Stimulated activated CD4-positive, alpha-beta T cell treated with anti-CD3 and anti-CD28 coated beads, TNF-alpha, amount 100 ng/mL, for 48 hours (primary cell): ENCODE measurements around the gene TMEM179B.
"Not testable (repeated sequence)": the region's sequence is repeated elsewhere in the genome, so short reads cannot be mapped to it uniquely, and the experiment has no call there.

Experiments used
- DNase-seq, 3 donors: peaks; one replicate each; pipeline ENCODE4 v3.0.0-alpha.2; 2020; ENCODE audit warnings: low read depth in 3 of 3

Gene TMEM179B, protein sequence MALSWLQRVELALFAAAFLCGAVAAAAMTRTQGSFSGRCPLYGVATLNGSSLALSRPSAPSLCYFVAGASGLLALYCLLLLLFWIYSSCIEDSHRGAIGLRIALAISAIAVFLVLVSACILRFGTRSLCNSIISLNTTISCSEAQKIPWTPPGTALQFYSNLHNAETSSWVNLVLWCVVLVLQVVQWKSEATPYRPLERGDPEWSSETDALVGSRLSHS

DNA sequence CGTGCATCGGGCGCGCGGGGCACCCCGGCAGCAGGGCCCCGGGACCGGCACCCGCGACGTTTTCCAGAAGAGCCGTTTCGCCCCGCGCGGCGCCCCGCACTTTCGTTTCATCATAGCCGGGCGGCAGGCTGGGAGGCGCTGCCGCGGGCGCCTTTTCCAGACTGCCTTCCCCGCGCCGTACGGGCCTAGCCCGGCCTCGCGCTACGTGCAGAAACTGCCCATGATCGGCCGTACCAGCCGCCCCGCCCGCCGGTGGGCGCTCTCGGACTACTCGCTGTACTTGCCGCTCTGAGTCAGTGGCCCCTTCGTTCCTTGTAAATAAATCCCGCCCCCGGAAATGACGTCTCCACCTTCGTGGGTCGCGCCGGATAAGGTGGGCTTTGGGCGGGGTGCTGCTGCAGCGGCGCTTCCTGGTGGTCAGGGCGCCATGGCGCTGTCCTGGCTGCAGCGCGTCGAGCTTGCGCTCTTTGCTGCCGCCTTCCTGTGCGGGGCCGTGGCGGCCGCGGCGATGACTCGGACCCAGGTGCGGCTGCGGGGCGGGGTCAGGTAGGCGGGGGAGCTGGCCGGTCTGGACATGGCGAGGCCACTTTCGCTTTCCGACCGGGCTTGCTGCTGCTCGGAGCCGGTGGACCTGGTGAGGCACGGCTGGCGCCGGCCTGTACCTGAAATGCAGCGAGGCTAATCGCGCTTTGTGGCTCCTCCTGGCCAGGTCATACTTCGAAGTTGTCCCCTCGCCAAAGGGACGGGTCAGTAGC is at the start of gene TMEM179B:
Gene TMEM179B, plus strand, starts transcription at position 398 of the 755 bp plus-strand sequence. Its CDS starts 30 bp downstream, at position 428.
- peak; percentile 96 to 99 (median 98) for DNase-seq

DNA sequence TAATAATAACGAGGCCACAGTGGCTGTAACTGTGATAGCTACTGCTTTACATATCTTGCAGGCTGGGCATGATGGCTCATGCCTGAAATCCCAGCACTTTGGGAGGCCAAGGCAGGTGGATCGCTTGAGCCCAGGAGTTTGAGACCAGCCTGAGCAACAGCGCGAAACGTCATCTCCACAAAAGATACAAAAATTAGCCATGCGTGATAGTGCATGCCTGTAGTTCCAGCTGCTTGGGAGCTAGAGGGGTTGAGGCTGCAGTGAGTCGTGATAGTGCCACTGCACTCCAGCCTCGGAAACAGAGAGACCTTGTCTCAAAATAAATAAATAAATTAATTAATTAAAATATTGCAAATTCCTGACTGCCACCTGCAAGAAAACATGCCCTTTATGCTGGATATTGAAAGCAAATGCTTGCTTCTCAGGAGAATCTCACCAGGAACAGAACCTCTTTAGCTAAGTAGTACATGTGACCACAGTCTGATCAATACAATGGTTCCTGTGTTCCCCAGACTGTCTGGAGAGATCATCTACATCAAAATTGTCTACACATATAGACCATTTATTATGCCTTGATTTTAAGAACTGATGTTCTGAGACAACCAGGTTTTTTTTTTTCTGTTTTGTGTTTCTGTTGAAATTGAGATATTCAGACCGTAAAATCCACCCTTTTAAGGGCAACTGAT is 39.6 kb upstream of the TMEM179B start:
- DNase-seq = no peak

DNA sequence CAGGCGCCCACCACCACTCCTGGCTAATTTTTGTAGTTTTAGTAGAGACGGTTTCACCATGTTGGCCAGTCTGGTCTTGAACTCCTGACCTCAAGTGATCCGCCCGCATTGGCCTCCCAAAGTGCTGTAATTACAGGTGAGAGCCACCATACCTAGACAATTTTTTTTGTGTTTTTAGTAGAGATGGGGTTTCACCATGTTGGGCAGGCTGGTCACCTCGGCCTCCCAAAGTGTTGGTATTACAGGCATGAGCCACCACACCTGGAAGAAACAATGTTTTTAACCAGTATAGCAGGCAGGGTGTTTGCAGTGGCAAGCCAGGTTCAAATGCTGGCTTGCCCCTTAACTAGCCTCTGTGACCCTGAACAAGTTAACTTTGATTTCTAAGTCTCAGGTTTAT is 37.3 kb upstream of the TMEM179B start:
- DNase-seq = not testable (repeated sequence)

DNA sequence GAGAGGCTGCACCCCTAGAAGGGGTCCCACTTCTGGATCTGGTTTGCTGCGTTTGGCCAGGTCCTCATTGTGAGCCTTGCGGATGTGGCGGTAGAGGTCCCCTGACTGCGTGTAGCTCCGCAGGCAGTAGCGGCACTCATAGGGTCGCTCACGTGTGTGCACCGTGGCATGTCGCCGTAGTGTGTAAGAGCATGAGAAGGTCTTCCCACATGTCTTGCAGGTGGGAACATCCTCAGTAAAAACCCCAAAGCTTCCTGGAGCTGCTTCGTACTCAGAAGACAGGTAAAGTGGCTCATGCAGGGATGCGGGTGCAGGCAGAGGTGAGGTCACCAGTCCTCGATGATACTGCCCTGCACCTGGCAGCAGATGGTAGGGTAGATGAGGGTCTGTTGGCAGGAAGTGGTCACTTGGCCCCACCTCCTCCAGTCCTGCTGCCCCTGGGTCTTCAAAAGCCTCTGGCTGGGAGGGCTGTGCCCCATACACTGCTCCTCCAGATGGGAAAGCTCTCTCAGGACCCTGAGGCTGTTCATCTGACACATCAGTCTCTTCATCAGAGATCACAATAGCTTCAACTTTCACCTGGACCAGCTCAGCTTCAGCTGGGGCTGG is 34.9 kb upstream of the TMEM179B start:
- no peak for DNase-seq

DNA sequence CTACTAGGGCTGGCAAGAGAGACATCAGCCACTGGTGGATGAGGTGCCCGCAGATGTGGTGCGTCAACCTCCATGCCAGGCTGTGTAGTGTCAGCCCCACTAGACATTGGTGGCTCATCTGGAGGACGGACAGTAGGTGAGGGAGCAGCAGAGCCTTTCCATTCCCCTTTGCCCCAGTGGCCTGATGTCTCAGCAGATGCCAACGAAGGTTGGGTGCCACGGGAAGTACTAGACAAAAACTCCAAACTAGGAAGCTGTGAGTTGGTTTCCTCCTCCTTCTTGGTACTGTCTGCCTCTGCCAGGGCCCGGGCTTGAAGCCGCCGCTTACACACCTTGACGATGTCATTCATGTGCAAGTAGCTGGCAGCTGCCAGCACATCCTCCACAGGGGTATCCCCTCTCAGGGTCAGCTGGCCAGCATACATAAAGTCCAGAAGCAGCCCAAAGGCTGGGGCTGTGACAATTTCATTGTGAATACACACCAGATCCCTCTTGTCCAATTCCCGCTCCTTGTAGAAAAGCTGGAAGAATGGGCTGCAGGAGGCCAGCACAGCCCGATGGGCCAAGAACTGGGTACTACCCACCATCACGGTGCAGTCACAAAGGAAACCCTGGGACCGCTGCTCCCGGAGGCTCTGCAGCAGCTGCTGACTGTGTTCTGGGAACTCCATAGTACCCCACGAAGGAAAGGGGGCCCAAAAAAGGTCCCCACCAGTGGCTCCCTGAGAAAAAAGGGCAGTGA is 34.0 kb upstream of the TMEM179B start:
- no peak for DNase-seq

DNA sequence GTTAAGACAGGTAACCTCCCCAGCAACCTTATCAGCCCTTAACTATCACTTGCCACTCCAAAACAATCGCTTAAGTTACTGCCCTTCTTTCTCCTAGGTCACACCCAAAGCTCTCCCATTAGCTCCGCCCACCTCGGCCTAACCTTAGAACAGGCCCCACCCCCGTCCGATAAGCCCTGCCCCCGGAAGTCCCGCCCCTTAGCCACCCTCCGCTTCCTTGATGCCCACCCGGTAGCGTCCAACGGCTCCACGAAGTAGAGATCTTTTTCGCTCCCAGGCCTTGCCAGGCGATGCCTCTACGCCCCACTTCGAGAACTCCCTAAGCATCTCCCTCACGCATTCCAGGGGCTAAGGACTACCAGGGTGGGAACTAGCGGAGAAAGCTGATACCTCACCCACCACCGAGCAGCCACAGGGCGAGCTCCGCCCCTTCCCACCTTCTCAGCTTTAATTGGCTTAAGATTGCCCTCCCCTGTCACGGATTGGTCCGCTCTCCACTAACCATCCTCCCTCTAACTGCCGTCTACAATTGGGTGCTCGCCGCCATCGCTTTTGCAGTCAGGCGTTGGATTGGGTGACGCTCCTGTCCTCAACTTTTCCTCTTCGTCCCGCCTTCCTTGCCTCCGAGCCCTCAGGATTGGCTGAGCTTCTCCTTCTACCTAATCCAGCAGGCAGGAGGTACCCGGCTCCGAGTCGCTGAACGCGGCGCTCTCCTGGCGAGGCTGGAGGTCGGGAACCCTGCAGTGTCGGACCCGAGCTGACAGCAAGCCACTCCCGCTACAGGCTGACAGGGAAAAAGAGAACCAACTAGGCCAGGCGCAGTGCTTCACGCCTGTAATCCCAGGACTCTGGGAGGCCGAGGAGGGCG is 33.2 kb upstream of the TMEM179B start, which contains the start of gene ZBTB3:
Gene ZBTB3, minus strand, starts transcription at position 425 of the 868 bp plus-strand sequence. CDS start 496 bp downstream, outside the sequence.
- peak; percentile 93 to 99 (median 96) for DNase-seq

DNA sequence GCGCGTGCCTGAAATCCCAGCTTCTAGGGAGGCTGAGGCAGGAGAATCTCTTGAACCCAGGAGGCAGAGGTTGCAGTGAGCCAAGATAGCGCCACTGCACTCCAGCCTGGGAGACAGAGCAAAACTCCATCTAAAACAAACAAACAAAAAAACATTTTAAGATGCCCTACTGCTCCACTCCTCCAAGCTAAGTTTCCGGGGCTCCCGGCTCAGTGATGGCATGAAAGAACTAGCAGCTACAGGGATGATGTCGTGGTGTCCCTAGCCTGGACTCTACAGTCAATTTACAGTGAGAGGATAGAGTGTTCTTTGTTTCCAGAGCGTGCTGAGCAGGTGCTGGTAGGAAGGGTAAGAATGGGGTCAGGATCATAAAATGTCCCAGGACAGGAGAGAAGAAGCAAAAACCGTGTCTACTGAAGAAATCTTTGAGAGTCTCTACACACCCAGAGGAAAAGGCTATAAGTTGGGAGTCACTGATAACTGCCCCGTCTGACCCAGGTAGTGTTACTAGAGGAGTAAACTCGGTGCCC is 32.1 kb upstream of the TMEM179B start:
- no peak for DNase-seq

DNA sequence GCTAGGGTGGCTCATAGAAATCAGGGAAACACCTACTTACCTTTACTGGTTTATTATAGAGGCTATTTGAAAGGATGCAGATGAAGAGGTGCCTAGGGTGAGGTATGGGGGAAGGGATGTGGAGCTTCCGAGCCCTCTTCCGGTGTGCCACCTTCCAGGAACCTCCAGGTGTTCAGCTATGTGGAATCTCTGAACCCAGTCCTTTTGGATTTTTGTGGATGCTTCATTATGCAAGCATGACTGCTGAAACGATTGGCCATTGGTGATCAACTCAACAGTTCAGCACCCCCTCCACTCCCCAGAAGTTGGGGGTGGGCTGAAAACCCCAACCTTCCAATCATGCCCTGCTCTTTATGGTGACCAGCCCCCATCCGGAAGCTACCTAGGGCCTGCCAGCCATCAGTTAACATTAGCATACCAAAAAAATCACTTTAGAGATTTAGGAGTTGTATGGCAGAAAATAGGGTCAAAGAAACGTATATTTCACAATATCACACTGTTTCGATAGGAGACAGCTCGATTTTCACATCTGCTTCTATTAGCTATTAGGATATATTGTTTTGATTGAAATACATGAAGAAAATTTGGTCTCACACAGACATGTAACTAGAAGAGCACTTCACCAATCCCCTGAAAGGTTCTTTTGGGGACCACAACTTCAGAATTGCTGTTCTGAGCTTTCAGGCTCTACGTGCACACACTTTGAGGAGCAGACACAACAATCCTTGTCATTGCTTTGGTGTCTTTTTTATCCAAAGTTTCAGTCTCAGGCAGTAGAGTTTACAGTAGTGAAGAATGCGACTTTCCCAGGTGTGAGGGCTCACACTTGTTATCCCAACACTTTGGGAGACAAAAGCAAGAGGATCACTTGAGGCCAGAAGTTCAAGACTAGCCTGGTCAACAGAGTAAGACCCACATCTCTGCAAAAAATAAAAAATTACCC is 29.1 kb upstream of the TMEM179B start:
- DNase-seq = no peak

DNA sequence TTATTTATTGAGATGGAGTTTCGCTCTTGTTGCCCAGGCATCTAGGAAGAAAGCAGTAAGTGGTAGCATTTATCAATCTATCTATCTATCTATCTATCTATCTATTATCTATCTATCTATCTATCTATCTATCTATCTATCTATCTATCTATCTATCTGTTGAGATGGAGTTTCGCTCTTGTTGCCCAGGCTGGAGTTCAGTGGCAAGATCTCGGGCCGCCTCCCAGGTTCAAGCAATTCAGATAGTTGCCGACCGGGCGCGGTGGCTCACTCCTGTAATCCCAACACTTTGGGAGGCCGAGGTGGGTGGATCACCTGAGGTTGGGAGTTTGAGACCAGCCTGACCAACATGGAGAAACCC is 26.4 kb upstream of the TMEM179B start:
- DNase-seq = not testable (repeated sequence)

DNA sequence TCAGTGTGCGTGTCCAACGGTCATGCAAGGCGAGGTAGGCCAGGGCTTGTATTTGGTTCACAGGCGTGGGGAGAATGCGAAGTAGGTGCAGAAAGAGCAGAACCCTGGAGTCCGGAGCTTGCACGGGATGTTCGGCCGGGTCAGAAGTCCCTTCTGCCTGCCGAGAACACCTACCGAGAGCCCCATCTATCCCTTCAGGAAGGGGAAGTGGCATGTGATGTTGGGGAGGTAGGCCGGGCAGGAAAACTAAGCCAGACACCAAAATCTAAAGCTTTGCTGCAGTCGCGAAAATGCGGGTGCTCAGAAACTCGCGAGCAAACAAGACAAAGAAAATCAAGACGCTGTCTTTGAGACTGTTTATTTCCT is 16.4 kb upstream of the TMEM179B start:
- no peak for DNase-seq

DNA sequence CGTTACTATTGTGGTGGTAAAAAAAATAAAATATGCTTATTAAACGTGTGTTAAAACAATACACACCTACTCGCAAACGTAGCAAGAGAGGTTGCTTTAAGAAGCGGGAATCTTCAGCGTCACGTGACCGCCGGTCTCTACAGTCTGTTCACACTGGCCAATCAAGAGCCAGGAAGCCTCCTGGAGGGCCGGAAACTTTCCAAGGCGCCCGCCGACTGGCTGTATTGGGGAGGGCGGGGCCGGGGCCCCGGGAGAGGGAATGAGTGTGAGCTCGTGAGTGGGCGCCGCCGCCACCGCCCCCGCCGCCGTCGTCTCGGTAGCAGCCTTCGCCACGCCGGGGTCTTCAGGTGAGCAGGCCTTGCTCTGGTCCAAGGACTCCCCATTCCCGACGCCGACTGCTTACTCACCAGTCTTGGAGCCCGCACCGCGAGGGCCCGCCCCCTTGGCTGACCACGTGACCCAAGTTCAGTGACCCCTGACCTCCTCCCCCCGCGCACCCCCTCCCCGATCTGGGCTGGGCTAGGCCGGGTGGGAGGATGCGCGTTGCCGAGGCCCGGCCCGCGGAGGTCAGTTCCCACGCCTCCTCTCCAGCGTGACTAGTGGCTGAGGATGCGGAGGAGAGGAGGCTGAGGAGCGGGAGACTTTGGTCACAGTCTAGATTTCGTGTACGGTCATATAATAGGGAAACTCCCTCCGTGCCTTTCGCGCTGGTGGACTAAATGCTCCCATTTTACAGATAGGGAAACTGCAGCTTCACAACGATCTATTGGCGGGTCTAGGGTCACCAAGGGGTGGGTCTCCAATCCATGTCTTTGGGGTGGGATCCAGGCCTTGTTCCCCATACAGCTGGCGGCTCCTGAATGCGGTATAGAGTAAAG is 15.8 kb upstream of the TMEM179B start, which contains the start of gene TAF6L:
Gene TAF6L, plus strand, starts transcription at position 253 of the 878 bp plus-strand sequence. CDS start 4,388 bp downstream, outside the sequence.
- DNase-seq = peak; percentile 93 to 96 (median 95)

DNA sequence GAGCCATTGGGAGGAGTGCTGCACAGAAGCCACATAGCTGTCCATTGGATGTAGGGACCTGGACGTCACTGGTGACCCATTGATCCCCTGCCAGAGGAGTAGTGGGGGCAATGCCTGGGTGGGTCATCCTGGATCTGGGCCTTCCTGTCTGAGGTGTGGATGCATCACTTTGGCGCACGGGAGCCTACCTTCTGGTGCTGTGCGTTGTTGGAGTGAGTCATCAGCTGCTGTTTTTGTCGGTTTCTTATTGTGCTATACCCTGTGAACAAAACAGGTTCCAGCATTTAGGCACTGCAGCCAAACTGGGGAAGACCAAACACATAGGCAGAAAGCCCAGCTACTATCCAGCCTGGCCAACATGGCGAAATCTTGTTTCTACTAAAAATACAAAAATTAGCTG is 12.8 kb upstream of the TMEM179B start:
- no peak for DNase-seq

DNA sequence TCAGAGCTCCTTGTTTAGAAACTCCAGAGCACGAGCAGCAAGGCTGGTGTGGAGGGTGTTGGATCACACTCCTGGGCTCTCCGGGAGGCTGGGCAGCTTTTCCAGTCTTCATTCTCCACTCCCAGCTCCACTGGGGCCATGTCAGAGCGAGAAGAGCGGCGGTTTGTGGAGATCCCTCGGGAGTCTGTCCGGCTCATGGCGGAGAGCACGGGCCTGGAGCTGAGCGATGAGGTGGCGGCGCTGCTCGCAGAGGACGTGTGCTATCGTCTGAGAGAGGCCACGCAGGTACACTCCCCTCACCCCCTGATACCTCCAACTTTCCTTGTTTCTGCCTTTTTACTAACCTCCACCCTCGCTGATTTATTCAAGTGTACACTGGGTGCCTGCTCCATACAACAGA is 11.6 kb upstream of the TMEM179B start:
- DNase-seq = no peak

DNA sequence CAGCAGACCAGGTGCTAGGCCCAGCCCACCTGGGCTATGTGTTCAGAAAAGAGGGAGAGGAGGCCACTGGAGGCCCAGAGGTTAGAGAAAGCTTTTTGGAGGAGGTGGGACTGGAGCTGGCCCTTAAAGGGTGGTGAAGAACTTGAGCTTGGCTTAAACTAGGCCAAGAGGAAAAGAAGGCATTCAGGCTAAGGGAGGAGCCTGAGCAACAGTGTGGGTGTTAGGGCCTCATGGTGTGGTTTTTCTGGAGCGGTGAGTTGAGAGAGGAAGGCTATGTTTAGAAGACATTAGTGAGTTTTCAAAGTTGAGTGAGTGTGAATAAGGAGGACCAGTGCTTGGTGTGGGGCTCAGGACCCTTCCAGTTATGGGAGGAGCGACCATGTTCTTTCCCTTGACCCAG is 9.8 kb upstream of the TMEM179B start:
- DNase-seq = no peak

DNA sequence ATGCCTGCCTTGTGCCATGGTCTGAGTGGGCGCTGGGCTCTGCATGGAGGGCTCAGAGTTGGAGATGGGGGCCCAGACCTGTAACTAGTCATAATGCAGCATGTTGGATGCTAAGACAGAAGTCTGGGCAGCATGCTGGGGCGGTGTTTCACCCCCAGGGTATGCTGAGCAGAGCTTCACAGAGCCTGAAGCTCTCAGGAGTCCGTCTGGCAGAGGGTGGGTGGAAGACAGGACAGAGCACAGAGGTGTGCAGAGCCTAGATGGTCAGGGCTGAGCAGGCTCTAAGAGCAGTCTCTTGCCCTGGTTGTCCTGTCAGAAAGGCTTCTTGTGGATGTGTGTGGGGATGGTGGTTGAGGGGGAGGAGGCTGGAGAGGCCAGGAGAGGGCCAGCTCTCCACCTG is 8.8 kb upstream of the TMEM179B start:
- DNase-seq = no peak

DNA sequence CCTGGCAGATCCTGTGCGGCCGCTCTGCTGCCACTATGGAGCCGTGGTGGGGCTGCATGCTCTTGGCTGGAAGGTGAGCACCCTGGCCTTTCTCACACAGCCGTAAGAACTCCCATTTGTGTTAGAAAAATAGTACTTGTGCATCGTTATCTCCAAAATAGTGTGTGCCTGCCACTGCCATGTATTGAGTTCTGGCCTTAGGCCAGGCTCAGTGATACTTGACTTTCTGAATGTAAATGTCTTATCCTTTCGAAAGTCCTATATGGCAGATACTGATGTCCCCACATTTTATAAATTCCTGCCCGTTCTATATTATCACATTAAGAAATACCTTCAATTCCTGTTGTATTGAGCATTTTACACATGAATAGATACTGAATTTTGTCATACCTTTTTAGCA is 4.4 kb upstream of the TMEM179B start:
- no peak for DNase-seq

DNA sequence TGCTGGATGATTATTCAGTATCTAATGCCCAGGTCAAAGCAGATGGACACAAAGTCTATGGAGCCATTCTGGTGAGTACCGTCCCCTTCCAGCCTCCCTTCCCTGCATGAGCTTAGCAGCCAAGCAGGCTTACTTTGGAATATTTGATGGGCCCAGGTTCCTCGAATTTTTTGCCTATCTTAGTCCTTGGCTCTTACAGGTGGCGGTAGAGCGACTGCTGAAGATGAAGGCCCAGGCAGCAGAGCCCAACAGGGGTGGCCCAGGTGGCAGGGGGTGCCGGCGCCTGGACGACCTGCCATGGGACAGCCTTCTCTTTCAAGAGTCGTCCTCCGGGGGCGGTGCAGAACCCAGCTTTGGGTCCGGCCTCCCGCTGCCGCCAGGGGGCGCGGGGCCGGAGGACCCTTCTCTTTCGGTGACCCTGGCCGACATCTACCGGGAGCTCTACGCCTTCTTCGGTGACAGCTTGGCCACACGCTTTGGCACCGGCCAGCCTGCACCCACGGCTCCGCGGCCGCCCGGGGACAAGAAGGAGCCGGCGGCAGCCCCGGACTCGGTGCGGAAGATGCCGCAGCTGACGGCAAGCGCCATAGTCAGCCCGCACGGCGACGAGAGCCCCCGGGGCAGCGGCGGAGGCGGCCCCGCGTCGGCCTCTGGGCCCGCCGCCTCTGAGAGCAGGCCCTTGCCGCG is 741 bp upstream of the TMEM179B start:
- DNase-seq = peak; percentile 74 to 81 (median 79)

DNA sequence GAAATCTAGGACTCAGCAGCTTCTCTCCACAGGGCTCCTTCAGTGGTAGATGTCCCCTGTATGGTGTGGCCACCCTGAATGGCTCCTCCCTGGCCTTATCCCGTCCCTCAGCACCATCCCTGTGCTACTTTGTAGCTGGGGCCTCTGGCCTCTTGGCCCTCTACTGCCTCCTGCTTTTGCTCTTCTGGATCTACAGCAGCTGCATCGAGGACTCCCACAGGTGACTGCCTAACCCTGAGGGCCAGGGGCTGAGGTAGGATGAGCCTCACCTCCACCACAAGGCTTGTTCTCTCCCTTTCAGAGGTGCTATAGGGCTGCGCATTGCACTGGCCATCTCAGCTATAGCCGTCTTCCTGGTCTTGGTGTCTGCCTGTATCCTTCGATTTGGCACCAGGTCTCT is 1.8 kb downstream of the TMEM179B start:
- no peak for DNase-seq
